GM12878 (cell line): Measurements from ENCODE around the gene CD200R1. TPM values are rescaled to one million over a fixed set of nuclear protein-coding genes. Genes with fewer than 3 reads are reported as not detected.

Source experiments
- CBFB ChIP-seq: IDR thresholded peaks from 2 replicates; pipeline ENCODE4 v1.6.1; 2016; ENCODE audit warnings: antibody characterized with exemption, low read depth
- DPF2 ChIP-seq: fragments of 450-650 bp; IDR thresholded peaks from 2 replicates; pipeline ENCODE4 v1.6.1; 2017; ENCODE audit warnings: mild to moderate bottlenecking
- MTA2 ChIP-seq: fragments of 450-650 bp; IDR thresholded peaks from 2 replicates; pipeline ENCODE4 v1.6.1; 2016; ENCODE audit warnings: low read depth, mild to moderate bottlenecking, moderate library complexity
- NBN ChIP-seq: fragments of 450-650 bp; IDR thresholded peaks from 2 replicates; pipeline ENCODE4 v1.6.1; 2016
- PAX8 ChIP-seq: fragments of 450-650 bp; IDR thresholded peaks from 2 replicates; pipeline ENCODE4 v1.6.1; 2017; ENCODE audit warnings: mild to moderate bottlenecking, moderate library complexity
- POLR2AphosphoS2 ChIP-seq: IDR thresholded peaks from 2 replicates; pipeline ENCODE4 v1.6.1; 2011; ENCODE audit warnings: low read depth, mild to moderate bottlenecking, low read length, improper control_type of control experiment, moderate library complexity
- SP1 ChIP-seq: IDR thresholded peaks from one replicate; pipeline ENCODE4 v1.6.1; 2011; ENCODE audit warnings: low read depth, low read length
- TAF1 ChIP-seq: IDR thresholded peaks from 2 replicates; pipeline ENCODE4 v1.6.1; 2011; ENCODE audit warnings: mild to moderate bottlenecking, low read depth, low read length, borderline replicate concordance
- TCF3 ChIP-seq: IDR thresholded peaks from 2 replicates; pipeline ENCODE4 v1.6.1; 2012; ENCODE audit warnings: low read depth, mild to moderate bottlenecking, low read length, borderline replicate concordance; ENCODE audit not compliant: insufficient read depth
- polyA plus RNA-seq, 11 experiments: library from polyadenylated mRNA; depleted of rRNA in 4 of 11; unstranded in 6 of 11; stranded (reverse) in 5 of 11; fragments of >200 nt; fragmentation: Nextera tagmentation in 4 of 11; fragmentation: Illumina TruSeq in 1 of 11; extraction: Ambion mirVana in 4 of 11; extraction: Trizol in 1 of 11; gene quantifications; 1 replicate in 1 of 11; 2 replicates in 10 of 11; pipeline versions ENCODE4 v1.2.1 to v1.2.3, GENCODE V29; 2011 to 2016; ENCODE audit warnings: inconsistent platforms in 2 of 11, missing spikeins in 2 of 11, low read depth in 1 of 11
- total RNA-seq, 4 experiments: library from RNA; depleted of rRNA in 3 of 4; stranded (reverse); fragments of >200 nt in 3 of 4; fragmentation: Illumina TruSeq in 1 of 4; extraction: Trizol in 1 of 4; gene quantifications; 2 replicates each; pipeline versions ENCODE4 v1.2.1 to v1.2.3, GENCODE V29; 2013 to 2021
- TF ChIP-seq, protein P1 (sequence below): fragments of 150-350 bp; IDR thresholded peaks from 2 replicates; pipeline ENCODE4 v1.6.1; 2014; ENCODE audit warnings: mild to moderate bottlenecking, low read depth, low read length
- TF ChIP-seq, protein P2 (sequence below): fragments of 450-650 bp; IDR thresholded peaks from 2 replicates; pipeline ENCODE4 v1.6.1; 2017; ENCODE audit warnings: antibody characterized with exemption, mild to moderate bottlenecking, moderate library complexity
- TF ChIP-seq, protein P3 (sequence below): IDR thresholded peaks from 2 replicates; pipeline ENCODE4 v1.6.1; 2011; ENCODE audit warnings: low read depth, low read length, improper control_type of control experiment, borderline replicate concordance
- TF ChIP-seq, protein P4 (sequence below): IDR thresholded peaks from 2 replicates; pipeline ENCODE4 v1.6.1; 2012; ENCODE audit warnings: improper control_type of control experiment, low read depth, low read length; ENCODE audit not compliant: insufficient replicate concordance

The CD200R1 gene
- total and polyA plus RNA-seq, 10 of the 15 experiments (the other 5 are each of a cell fraction or from before 2014, with no cell fraction given), result 0.15 to 1.1 (median 0.88) TPM

DNA sequence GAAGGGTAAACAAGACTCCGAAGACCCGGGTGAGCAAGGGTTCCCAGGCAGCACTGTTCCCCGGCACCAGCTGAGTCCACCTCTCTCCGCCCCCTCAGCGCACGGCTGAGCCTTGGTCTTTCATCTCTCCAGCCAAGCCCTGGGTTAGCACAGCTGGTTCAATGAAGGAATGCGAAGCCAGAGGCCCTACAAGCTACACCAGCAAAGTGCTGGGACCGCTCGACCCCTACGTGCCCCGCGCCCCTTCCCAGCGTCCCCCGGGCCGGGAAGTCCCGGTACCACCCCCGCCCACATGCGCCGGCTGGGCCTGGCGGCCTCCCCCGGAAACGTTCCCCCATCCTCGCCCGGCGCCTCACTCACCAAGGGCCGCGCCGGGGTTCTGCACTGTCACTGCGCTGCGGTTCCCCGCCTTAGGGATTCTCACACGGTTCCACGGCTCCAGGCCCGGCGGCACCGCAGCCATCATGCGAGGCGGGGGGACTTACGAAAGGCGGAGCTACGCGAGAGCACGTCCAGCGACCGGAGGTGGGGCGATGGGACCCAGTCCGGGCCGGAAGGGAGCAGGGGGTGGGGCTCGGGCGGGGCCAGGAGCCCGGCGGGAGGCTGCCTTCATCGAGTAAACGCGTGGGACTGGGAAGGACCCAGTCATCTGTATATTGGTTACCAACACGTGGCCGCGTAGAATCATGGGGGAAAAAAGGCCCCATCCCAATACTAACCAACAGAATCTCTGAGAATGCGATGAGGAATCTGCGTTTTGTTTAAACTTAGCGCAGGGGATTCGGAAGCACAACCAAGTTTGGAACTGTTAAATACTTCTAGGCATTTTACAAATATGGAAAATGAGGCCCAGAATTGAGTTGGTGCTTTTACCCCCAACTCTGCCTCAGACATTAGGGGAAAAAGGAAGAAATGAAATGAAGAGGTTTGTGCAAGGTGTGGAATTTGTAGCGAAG lies 44.6 kb upstream of the CD200R1 start (continued):
- TF ChIP-seq, protein P1, sequence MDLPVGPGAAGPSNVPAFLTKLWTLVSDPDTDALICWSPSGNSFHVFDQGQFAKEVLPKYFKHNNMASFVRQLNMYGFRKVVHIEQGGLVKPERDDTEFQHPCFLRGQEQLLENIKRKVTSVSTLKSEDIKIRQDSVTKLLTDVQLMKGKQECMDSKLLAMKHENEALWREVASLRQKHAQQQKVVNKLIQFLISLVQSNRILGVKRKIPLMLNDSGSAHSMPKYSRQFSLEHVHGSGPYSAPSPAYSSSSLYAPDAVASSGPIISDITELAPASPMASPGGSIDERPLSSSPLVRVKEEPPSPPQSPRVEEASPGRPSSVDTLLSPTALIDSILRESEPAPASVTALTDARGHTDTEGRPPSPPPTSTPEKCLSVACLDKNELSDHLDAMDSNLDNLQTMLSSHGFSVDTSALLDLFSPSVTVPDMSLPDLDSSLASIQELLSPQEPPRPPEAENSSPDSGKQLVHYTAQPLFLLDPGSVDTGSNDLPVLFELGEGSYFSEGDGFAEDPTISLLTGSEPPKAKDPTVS, result no peak
- peak; percentile 67; the same call in 1 of the 2 replicates for TF ChIP-seq TAF1
- peak; percentile 52 for TF ChIP-seq SP1
- TF ChIP-seq CBFB, result peak; percentile 73; the same call in 1 of the 2 replicates
- TF ChIP-seq POLR2AphosphoS2, result peak; percentile 85
- TF ChIP-seq TCF3, result peak; percentile 53; the same call in 1 of the 2 replicates
- TF ChIP-seq MTA2, result no peak
- TF ChIP-seq NBN, result no peak; the same call in none of the 2 replicates
- TF ChIP-seq, protein P2, sequence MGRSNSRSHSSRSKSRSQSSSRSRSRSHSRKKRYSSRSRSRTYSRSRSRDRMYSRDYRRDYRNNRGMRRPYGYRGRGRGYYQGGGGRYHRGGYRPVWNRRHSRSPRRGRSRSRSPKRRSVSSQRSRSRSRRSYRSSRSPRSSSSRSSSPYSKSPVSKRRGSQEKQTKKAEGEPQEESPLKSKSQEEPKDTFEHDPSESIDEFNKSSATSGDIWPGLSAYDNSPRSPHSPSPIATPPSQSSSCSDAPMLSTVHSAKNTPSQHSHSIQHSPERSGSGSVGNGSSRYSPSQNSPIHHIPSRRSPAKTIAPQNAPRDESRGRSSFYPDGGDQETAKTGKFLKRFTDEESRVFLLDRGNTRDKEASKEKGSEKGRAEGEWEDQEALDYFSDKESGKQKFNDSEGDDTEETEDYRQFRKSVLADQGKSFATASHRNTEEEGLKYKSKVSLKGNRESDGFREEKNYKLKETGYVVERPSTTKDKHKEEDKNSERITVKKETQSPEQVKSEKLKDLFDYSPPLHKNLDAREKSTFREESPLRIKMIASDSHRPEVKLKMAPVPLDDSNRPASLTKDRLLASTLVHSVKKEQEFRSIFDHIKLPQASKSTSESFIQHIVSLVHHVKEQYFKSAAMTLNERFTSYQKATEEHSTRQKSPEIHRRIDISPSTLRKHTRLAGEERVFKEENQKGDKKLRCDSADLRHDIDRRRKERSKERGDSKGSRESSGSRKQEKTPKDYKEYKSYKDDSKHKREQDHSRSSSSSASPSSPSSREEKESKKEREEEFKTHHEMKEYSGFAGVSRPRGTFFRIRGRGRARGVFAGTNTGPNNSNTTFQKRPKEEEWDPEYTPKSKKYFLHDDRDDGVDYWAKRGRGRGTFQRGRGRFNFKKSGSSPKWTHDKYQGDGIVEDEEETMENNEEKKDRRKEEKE, result no peak
- TF ChIP-seq DPF2, result peak; percentile 79; the same call in 1 of the 2 replicates
- TF ChIP-seq, protein P3, sequence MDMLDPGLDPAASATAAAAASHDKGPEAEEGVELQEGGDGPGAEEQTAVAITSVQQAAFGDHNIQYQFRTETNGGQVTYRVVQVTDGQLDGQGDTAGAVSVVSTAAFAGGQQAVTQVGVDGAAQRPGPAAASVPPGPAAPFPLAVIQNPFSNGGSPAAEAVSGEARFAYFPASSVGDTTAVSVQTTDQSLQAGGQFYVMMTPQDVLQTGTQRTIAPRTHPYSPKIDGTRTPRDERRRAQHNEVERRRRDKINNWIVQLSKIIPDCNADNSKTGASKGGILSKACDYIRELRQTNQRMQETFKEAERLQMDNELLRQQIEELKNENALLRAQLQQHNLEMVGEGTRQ, result peak; percentile 35; the same call in 1 of the 2 replicates
- TF ChIP-seq, protein P4, sequence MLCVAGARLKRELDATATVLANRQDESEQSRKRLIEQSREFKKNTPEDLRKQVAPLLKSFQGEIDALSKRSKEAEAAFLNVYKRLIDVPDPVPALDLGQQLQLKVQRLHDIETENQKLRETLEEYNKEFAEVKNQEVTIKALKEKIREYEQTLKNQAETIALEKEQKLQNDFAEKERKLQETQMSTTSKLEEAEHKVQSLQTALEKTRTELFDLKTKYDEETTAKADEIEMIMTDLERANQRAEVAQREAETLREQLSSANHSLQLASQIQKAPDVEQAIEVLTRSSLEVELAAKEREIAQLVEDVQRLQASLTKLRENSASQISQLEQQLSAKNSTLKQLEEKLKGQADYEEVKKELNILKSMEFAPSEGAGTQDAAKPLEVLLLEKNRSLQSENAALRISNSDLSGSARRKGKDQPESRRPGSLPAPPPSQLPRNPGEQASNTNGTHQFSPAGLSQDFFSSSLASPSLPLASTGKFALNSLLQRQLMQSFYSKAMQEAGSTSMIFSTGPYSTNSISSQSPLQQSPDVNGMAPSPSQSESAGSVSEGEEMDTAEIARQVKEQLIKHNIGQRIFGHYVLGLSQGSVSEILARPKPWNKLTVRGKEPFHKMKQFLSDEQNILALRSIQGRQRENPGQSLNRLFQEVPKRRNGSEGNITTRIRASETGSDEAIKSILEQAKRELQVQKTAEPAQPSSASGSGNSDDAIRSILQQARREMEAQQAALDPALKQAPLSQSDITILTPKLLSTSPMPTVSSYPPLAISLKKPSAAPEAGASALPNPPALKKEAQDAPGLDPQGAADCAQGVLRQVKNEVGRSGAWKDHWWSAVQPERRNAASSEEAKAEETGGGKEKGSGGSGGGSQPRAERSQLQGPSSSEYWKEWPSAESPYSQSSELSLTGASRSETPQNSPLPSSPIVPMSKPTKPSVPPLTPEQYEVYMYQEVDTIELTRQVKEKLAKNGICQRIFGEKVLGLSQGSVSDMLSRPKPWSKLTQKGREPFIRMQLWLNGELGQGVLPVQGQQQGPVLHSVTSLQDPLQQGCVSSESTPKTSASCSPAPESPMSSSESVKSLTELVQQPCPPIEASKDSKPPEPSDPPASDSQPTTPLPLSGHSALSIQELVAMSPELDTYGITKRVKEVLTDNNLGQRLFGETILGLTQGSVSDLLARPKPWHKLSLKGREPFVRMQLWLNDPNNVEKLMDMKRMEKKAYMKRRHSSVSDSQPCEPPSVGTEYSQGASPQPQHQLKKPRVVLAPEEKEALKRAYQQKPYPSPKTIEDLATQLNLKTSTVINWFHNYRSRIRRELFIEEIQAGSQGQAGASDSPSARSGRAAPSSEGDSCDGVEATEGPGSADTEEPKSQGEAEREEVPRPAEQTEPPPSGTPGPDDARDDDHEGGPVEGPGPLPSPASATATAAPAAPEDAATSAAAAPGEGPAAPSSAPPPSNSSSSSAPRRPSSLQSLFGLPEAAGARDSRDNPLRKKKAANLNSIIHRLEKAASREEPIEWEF, result no peak
- TF ChIP-seq PAX8, result peak; percentile 46; the same call in 1 of the 2 replicates
